Esophagus squamous epithelium (tissue), 5 donors: ENCODE data around the gene ADGRV1. TPM values are rescaled to one million over a fixed set of nuclear protein-coding genes. Genes with fewer than 3 reads are reported as not detected.

Experiments used
- DNase-seq: peaks from one replicate; lab custom pipeline; 2025; lab: John Stamatoyannopoulos, UW
- H3K27ac ChIP-seq, 4 donors: fragments of 200-600 bp; sonication (generic); one replicate each; pipeline ENCODE4 v1.5.1; 2016 to 2019; ENCODE audit warnings: mild to moderate bottlenecking in 1 of 4
- H3K27me3 ChIP-seq, 4 donors: fragments of 200-600 bp; sonication (generic); 1 replicate in 3 of 4; 2 replicates in 1 of 4; pipeline versions ENCODE4 v1.5.1 to v1.6.0; 2017 to 2021; ENCODE audit warnings: antibody characterized with exemption in 1 of 4
- H3K36me3 ChIP-seq, 3 donors: fragments of 200-600 bp; sonication (generic); one replicate each; pipeline ENCODE4 v1.5.1; 2016 to 2019
- H3K4me1 ChIP-seq, 3 donors: fragments of 200-600 bp; sonication (generic); one replicate each; pipeline ENCODE4 v1.5.1; 2017 to 2019
- H3K4me3 ChIP-seq, 4 donors: fragments of 200-600 bp; sonication (generic); 1 replicate in 3 of 4; 2 replicates in 1 of 4; pipeline ENCODE4 v1.5.1; 2016 to 2019; ENCODE audit warnings: mild to moderate bottlenecking in 2 of 4, moderate library complexity in 1 of 4
- H3K9me3 ChIP-seq, 3 donors: fragments of 200-600 bp; sonication (generic); one replicate each; pipeline ENCODE4 v1.5.1; 2016 to 2019
- POLR2A ChIP-seq, 4 donors: fragments of 450-650 bp; IDR thresholded peaks; one replicate each; pipeline ENCODE4 v1.6.1; 2017; ENCODE audit warnings: antibody characterized with exemption in 4 of 4, mild to moderate bottlenecking in 4 of 4, moderate library complexity in 3 of 4
- WGBS, 2 donors: methylation state at CpG; one replicate each; pipeline ENCODE4 v1.1.5; 2018; 5-methylcytosine and 5-hydroxymethylcytosine counted together
- intact Hi-C: fragments of 100-400 bp; cut with DNase I; formaldehyde crosslinking; loops from one replicate; pipeline ENCODE4 v1.15.0; 2022
- total RNA-seq, 4 donors: library from RNA; depleted of rRNA; stranded (reverse); fragments of >200 nt; gene quantifications; one replicate each; pipeline ENCODE4 v1.1.0, GENCODE V29; 2016
- TF ChIP-seq, protein P1 (sequence below), 6 experiments: fragments of 450-650 bp in 4 of 6; fragments of 200-600 bp in 2 of 6; sonication (generic) in 2 of 6; IDR thresholded peaks; one replicate each; pipeline ENCODE4 v1.5.1; 2016 to 2019; ENCODE audit warnings: antibody characterized with exemption in 6 of 6, mild to moderate bottlenecking in 4 of 6, moderate library complexity in 4 of 6
- donor health status: DM: yes; HTN: yes; CAD: no.

Gene ADGRV1
- total RNA-seq, 4 donors from 2014 or later: 1.9 to 14.1 (median 4.0) TPM

GRCh38 chr5:90803381-90803780 lies 244.8 kb downstream of the ADGRV1 start:
- TF ChIP-seq, protein P1, sequence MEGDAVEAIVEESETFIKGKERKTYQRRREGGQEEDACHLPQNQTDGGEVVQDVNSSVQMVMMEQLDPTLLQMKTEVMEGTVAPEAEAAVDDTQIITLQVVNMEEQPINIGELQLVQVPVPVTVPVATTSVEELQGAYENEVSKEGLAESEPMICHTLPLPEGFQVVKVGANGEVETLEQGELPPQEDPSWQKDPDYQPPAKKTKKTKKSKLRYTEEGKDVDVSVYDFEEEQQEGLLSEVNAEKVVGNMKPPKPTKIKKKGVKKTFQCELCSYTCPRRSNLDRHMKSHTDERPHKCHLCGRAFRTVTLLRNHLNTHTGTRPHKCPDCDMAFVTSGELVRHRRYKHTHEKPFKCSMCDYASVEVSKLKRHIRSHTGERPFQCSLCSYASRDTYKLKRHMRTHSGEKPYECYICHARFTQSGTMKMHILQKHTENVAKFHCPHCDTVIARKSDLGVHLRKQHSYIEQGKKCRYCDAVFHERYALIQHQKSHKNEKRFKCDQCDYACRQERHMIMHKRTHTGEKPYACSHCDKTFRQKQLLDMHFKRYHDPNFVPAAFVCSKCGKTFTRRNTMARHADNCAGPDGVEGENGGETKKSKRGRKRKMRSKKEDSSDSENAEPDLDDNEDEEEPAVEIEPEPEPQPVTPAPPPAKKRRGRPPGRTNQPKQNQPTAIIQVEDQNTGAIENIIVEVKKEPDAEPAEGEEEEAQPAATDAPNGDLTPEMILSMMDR (IDR thresholded peaks at IDR 0.05): no peak
- TF ChIP-seq POLR2A (IDR thresholded peaks at IDR 0.05): no peak

DNA sequence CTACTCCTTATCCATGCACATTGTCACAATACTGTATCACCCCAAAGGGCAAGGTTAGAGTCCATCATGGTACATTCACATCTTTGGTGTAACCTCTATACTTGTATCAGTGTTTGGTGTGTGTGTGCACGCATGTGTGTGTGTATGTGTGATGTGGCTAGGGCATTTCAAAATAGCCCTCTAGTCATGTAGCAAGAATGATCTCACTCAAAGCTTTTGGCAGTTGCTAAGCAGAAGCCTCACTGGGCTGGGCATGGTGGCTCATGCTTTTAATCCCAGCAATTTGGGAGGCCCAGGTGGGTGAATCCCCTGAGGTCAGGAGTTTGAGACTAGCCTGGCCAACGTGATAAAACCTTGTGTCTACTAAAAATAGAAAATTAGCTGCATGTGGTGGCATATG lies 245.3 kb downstream of the ADGRV1 start:
- H3K4me3 ChIP-seq: no peak overlapping the region
- H3K4me1 ChIP-seq: no peaks in the 10 kb centered on the region
- DNase-seq: no peak
- no peaks in the 10 kb centered on the region for H3K27me3 ChIP-seq
- WGBS, 2 donors: 21 to 49% methylated on average over 2 of the region's 2 CpGs
- no peaks in the 10 kb centered on the region for H3K9me3 ChIP-seq
- no peaks in the 10 kb centered on the region for H3K36me3 ChIP-seq
- TF ChIP-seq POLR2A (IDR thresholded peaks at IDR 0.05): no peak
- TF ChIP-seq, protein P1 (IDR thresholded peaks at IDR 0.05): no peak
- intact Hi-C loops: loop anchor here (5.0 kb wide), 1 partner anchor 618 kb away; no protein-coding TSS in a partner anchor
- H3K27ac ChIP-seq: no peak overlapping the region

More at GRCh38 chr5:90803381-90803780, 244.8 kb downstream of the ADGRV1 start:
- no peaks in the 10 kb centered on the region for H3K4me1 ChIP-seq
- H3K27ac ChIP-seq: no peak overlapping the region
- no peaks in the 10 kb centered on the region for H3K27me3 ChIP-seq
- H3K4me3 ChIP-seq: no peak overlapping the region
- no peak for DNase-seq
- H3K36me3 ChIP-seq: no peaks in the 10 kb centered on the region
- WGBS, 2 donors: 56 to 57% methylated on average over 4 of the region's 4 CpGs
- H3K9me3 ChIP-seq: no peaks in the 10 kb centered on the region
- intact Hi-C loops: loop anchor here (5.0 kb wide), 1 partner anchor 619 kb away; no protein-coding TSS in a partner anchor

DNA sequence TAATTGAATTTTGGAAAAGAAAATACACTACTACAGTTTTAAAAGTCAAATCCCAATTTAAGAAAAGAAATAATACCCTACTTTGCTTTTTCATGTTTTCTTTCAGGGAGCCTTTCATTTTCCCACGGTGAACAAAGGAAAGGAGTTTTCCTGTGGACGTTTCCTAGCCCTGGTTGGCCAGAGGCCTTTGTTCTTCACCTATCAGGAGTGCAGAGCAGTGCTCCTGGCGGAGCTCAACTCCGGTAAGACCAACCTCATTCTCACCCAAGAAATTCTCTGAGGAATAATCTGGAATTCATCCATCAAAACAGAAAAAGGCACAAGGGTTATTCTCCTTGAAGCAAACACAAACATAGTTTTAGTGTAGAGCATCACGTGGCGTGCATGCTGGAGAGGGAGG lies 248.9 kb downstream of the ADGRV1 start:
- intact Hi-C loops: no loop called here
- H3K4me1 ChIP-seq: no peaks in the 10 kb centered on the region
- TF ChIP-seq, protein P1 (IDR thresholded peaks at IDR 0.05): no peak
- no peak for TF ChIP-seq POLR2A (IDR thresholded peaks at IDR 0.05)
- H3K9me3 ChIP-seq: no peaks in the 10 kb centered on the region
- WGBS, 2 donors: 17 to 57% methylated on average over 4 to 6 of the region's 6 CpGs
- no peak for DNase-seq
- no peaks in the 10 kb centered on the region for H3K27me3 ChIP-seq
- H3K4me3 ChIP-seq: no peak overlapping the region
- no peak overlapping the region for H3K27ac ChIP-seq
- no peaks in the 10 kb centered on the region for H3K36me3 ChIP-seq

DNA sequence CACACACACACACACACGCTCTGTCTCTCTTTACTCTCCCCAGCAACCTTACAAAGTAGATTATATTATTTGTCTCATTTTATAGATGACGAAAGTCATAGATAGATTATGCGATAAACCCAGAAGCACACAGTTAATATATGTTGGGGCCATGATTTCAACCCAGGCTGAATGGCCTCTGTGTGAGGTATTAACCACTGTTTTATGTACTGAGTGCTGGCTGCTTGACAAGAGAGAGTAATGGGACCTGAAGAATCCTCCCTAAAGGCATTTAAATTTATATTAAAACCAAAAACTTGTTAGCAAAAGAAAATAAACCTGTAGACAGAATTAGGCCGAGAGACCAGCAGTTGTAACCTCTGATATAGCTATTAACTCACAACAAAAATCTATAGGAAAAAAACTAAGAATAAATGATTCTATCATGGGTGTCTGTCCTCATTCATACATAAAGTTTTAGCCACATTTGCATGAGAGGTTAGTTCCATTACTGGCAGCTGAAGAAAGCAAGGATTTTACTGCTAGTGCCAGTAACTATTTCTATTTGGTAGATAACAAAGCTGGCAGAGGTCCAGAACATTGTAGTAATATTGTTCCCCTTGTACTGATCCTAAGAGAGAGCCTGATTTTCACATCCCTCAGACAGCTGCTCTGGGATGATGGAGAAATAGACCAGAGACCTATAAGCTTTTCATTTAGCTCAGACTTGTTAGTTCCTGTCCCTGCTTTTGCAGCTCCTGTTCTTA lies 250.9 kb downstream of the ADGRV1 start:
- no peaks in the 10 kb centered on the region for H3K36me3 ChIP-seq
- H3K9me3 ChIP-seq: no peaks in the 10 kb centered on the region
- H3K27ac ChIP-seq: no peak overlapping the region
- H3K27me3 ChIP-seq: no peaks in the 10 kb centered on the region
- H3K4me1 ChIP-seq: no peaks in the 10 kb centered on the region
- no peak for DNase-seq
- no peak for TF ChIP-seq POLR2A (IDR thresholded peaks at IDR 0.05)
- TF ChIP-seq, protein P1 (IDR thresholded peaks at IDR 0.05): no peak
- intact Hi-C loops: no loop called here
- no peak overlapping the region for H3K4me3 ChIP-seq
- 73 to 88% methylated on average over 4 of the region's 4 CpGs for WGBS, 2 donors

DNA sequence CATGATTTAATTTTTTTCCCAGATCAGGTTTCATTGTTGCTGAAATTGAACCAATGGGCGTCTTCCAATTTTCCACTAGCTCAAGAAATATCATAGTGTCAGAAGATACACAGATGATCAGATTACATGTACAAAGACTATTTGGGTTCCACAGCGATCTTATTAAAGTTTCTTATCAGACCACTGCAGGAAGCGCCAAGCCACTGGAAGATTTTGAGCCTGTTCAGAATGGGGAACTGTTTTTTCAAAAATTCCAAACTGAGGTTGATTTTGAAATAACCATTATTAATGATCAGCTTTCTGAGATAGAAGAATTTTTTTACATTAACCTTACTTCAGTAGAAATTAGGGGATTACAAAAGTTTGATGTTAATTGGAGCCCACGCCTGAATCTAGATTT lies 251.6 kb downstream of the ADGRV1 start:
- WGBS, 2 donors: 68 to 70% methylated on average over 4 of the region's 4 CpGs
- Histone ChIP-seq H3K27me3 (no peaks in the 10 kb centered on the region), H3K27ac (no peak overlapping the region), H3K36me3 (no peaks in the 10 kb centered on the region), H3K4me1 (no peaks in the 10 kb centered on the region), H3K9me3 (no peaks in the 10 kb centered on the region), H3K4me3 (no peak overlapping the region)
- intact Hi-C loops: no loop called here
- TF ChIP-seq, protein P1 (IDR thresholded peaks at IDR 0.05): no peak
- TF ChIP-seq POLR2A (IDR thresholded peaks at IDR 0.05): no peak
- no peak for DNase-seq
